Stimulated activated CD4-positive, alpha-beta T cell treated with anti-CD3 and anti-CD28 coated beads, Interleukin-15, amount 100 ng/mL, for 24 hours (primary cell): ENCODE measurements around the gene SLC24A3.

ENCODE experiments used
- DNase-seq: peaks from one replicate; pipeline ENCODE4 v3.0.0-alpha.2; 2020

SLC24A3 gene

GRCh38 chr20:19244291-19244690 is 31.8 kb downstream of the SLC24A3 start:
- no peak for DNase-seq

GRCh38 chr20:19249106-19249879 is 36.9 kb downstream of the SLC24A3 start:
- DNase-seq = no peak

GRCh38 chr20:19250346-19250745 is 37.9 kb downstream of the SLC24A3 start:
- DNase-seq = no peak

GRCh38 chr20:19251506-19251905 is 39.1 kb downstream of the SLC24A3 start:
- no peak for DNase-seq

- DNase-seq = no peak
Observed at GRCh38 chr20:19251958-19252357, 39.5 kb downstream of the SLC24A3 start.

GRCh38 chr20:19252451-19253120 is 40.1 kb downstream of the SLC24A3 start:
- DNase-seq = no peak

GRCh38 chr20:19253316-19253715 is 40.9 kb downstream of the SLC24A3 start:
- no peak for DNase-seq

GRCh38 chr20:19253916-19254820 is 41.7 kb downstream of the SLC24A3 start:
- DNase-seq = no peak

- no peak for DNase-seq
Observed at GRCh38 chr20:19254956-19255355, 42.5 kb downstream of the SLC24A3 start.

- DNase-seq = no peak
Observed at GRCh38 chr20:19256085-19256484, 43.6 kb downstream of the SLC24A3 start.

- no peak for DNase-seq
Observed at GRCh38 chr20:19256906-19257595, 44.6 kb downstream of the SLC24A3 start.

- DNase-seq = no peak
Observed at GRCh38 chr20:19257865-19258264, 45.4 kb downstream of the SLC24A3 start.

- DNase-seq = no peak
Observed at GRCh38 chr20:19259141-19259591, 46.7 kb downstream of the SLC24A3 start.

GRCh38 chr20:19260412-19261090 is 48.1 kb downstream of the SLC24A3 start:
- no peak for DNase-seq

GRCh38 chr20:19264191-19264590 is 51.7 kb downstream of the SLC24A3 start:
- no peak for DNase-seq

GRCh38 chr20:19265646-19266374 is 53.4 kb downstream of the SLC24A3 start:
- DNase-seq = no peak

- no peak for DNase-seq
Observed at GRCh38 chr20:19268426-19268825, 56.0 kb downstream of the SLC24A3 start.

GRCh38 chr20:19269737-19270340 is 57.4 kb downstream of the SLC24A3 start:
- no peak for DNase-seq

GRCh38 chr20:19271879-19272651 is 59.6 kb downstream of the SLC24A3 start:
- DNase-seq = no peak
